HCT116 (cell line): ENCODE results near the gene TRPM6. TPM values are rescaled to one million over a fixed set of nuclear protein-coding genes. Genes with fewer than 3 reads are reported as not detected.
A peak's percentile ranks its signal among the peaks of the same experiment; 100 is the strongest.

Experiments
- ATAC-seq: fragments of 200-7000 bp; cut with Tn5 transposase; 2 replicates; pipeline ENCODE4 v1.9.1; 2020; ENCODE audit warnings: mild to moderate bottlenecking, moderate library complexity
- BruUV-seq: library from RNA; stranded (reverse); fragments of 400-500 nt; replicated peaks from 2 replicates; lab custom pipeline; 2021; lab: Mats Ljungman, UMichigan
- CTCF ChIA-PET: fragments of 300-600 bp; sonication (Branson Sonifier 250); formaldehyde crosslinking; loops from one replicate; lab custom pipeline; 2021; ENCODE audit warnings: antibody characterized with exemption; lab: Charles Lee
- POLR2A ChIA-PET: fragments of 300-600, 350-600 bp; sonication (Branson Sonifier 250); formaldehyde crosslinking; loops from one replicate; lab custom pipeline; 2021; ENCODE audit warnings: antibody characterized with exemption; lab: Charles Lee
- RAD21 ChIA-PET, 2 experiments: fragments of 300-600 bp; sonication (Branson Sonifier 250); formaldehyde crosslinking; loops; one replicate each; lab custom pipeline; 2023; ENCODE audit warnings: low total read pairs in 2 of 2; ENCODE audit not compliant: uncharacterized antibody in 2 of 2, unreplicated experiment in 2 of 2, low non-redundant PET in 1 of 2; lab: Charles Lee
- DNase-seq: peaks from one replicate; pipeline ENCODE4 v3.0.0-alpha.2; 2010; ENCODE audit warnings: low read depth, low spot score
- H2AFZ ChIP-seq: fragments of 200-600 bp; shearing (Covaris generic), sonication (generic); 2 replicates; pipeline ENCODE4 v1.6.1; 2017; ENCODE audit warnings: low read depth, mixed run types, mixed read lengths, antibody characterized with exemption, low read length; ENCODE audit not compliant: poor library complexity, severe bottlenecking
- H3K27ac ChIP-seq: 2 replicates; pipeline ENCODE4 v1.5.1; 2012; ENCODE audit warnings: low read depth, low read length
- H3K27me3 ChIP-seq: fragments of 200-600 bp; sonication (generic); 2 replicates; pipeline ENCODE4 v1.6.1; 2016; ENCODE audit warnings: mixed run types, low read length, mixed read lengths; ENCODE audit not compliant: insufficient read depth
- H3K36me3 ChIP-seq, 2 experiments: fragments of 200-500 bp in 1 of 2; fragments of 200-600 bp in 1 of 2; sonication (Bioruptor generic) in 1 of 2; sonication (generic) in 1 of 2; 2 replicates each; pipeline versions ENCODE4 v1.5.1 to v1.6.1; 2014 to 2016; ENCODE audit warnings: low read length in 2 of 2, inconsistent platforms in 1 of 2, mixed read lengths in 1 of 2, mixed run types in 1 of 2; ENCODE audit not compliant: insufficient read depth in 2 of 2, control insufficient read depth in 1 of 2
- H3K4me1 ChIP-seq, 2 experiments: fragments of 200-600 bp in 1 of 2; sonication (generic) in 1 of 2; 2 replicates each; pipeline versions ENCODE4 v1.5.1 to v1.6.1; 2012 to 2017; ENCODE audit warnings: low read length in 2 of 2, inconsistent platforms in 1 of 2, mild to moderate bottlenecking in 1 of 2, mixed read lengths in 1 of 2, mixed run types in 1 of 2, moderate library complexity in 1 of 2; ENCODE audit not compliant: insufficient read depth in 2 of 2, control insufficient read depth in 1 of 2
- H3K4me2 ChIP-seq: fragments of 200-600 bp; sonication (generic); 2 replicates; pipeline ENCODE4 v1.6.1; 2017; ENCODE audit warnings: mixed run types, low read length, mixed read lengths
- H3K4me3 ChIP-seq, 2 experiments: fragments of 200-600 bp in 1 of 2; sonication (generic) in 1 of 2; replicated peaks in 1 of 2; 2 replicates each; pipeline ENCODE4 v1.5.1; 2011 to 2016; ENCODE audit warnings: low read length in 2 of 2, control low read depth in 1 of 2, low read depth in 1 of 2, mild to moderate bottlenecking in 1 of 2, mixed read lengths in 1 of 2, mixed run types in 1 of 2
- H3K79me2 ChIP-seq: fragments of 200-600 bp; sonication (generic); 2 replicates; pipeline ENCODE4 v1.6.1; 2017; ENCODE audit warnings: mild to moderate bottlenecking, mixed run types, low read length, moderate library complexity, mixed read lengths; ENCODE audit not compliant: insufficient read depth
- H3K9ac ChIP-seq: fragments of 200-600 bp; sonication (generic); 2 replicates; pipeline ENCODE4 v1.6.1; 2016; ENCODE audit warnings: low read length, mixed read lengths
- H3K9me2 ChIP-seq: fragments of 200-600 bp; sonication (generic), shearing (Covaris generic); 2 replicates; pipeline ENCODE4 v1.6.1; 2017; ENCODE audit warnings: mixed run types, mild to moderate bottlenecking, moderate library complexity; ENCODE audit not compliant: insufficient read depth
- H3K9me3 ChIP-seq, 2 experiments: fragments of 200-500 bp in 1 of 2; fragments of 200-600 bp in 1 of 2; sonication (Bioruptor generic) in 1 of 2; sonication (generic) in 1 of 2; 2 replicates each; pipeline ENCODE4 v1.6.1; 2014 to 2017; ENCODE audit warnings: low read length in 2 of 2, mixed read lengths in 2 of 2, inconsistent platforms in 1 of 2, low read depth in 1 of 2, mild to moderate bottlenecking in 1 of 2, mixed run types in 1 of 2, moderate library complexity in 1 of 2; ENCODE audit not compliant: control insufficient read depth in 1 of 2, insufficient read depth in 1 of 2
- H4K20me1 ChIP-seq: fragments of 200-600 bp; sonication (generic), shearing (Covaris generic); 2 replicates; pipeline ENCODE4 v1.6.1; 2017; ENCODE audit warnings: mixed run types, mild to moderate bottlenecking, moderate library complexity; ENCODE audit not compliant: insufficient read depth
- ATF3 ChIP-seq: IDR thresholded peaks from 2 replicates; pipeline ENCODE4 v1.6.1; 2012
- CBX3 ChIP-seq: IDR thresholded peaks from 2 replicates; pipeline ENCODE4 v1.6.1; 2012; ENCODE audit warnings: low read depth
- CEBPB ChIP-seq: IDR thresholded peaks from 2 replicates; pipeline ENCODE4 v1.6.1; 2012; ENCODE audit warnings: low read depth
- EGR1 ChIP-seq: IDR thresholded peaks from 2 replicates; pipeline ENCODE4 v1.6.1; 2012; ENCODE audit warnings: low read depth
- ELF1 ChIP-seq: IDR thresholded peaks from 2 replicates; pipeline ENCODE4 v1.6.1; 2012; ENCODE audit warnings: low read depth, borderline replicate concordance
- EZH2 ChIP-seq: fragments of 200-600 bp; sonication (generic); IDR thresholded peaks from 2 replicates; pipeline ENCODE4 v1.6.1; 2017; ENCODE audit warnings: antibody characterized with exemption, mixed run types
- EZH2phosphoT487 ChIP-seq: fragments of 200-600 bp; IDR thresholded peaks from 2 replicates; pipeline ENCODE4 v1.6.1; 2018; ENCODE audit warnings: antibody characterized with exemption, borderline replicate concordance
- JUND ChIP-seq: IDR thresholded peaks from 2 replicates; pipeline ENCODE4 v1.6.1; 2012
- POLR2AphosphoS5 ChIP-seq: IDR thresholded peaks from 2 replicates; pipeline ENCODE4 v1.6.1; 2011; ENCODE audit warnings: mild to moderate bottlenecking, low read depth, low read length, moderate library complexity
- RAD21 ChIP-seq: IDR thresholded peaks from 2 replicates; pipeline ENCODE4 v1.6.1; 2012; ENCODE audit warnings: low read depth, mild to moderate bottlenecking
- REST ChIP-seq: IDR thresholded peaks from 2 replicates; pipeline ENCODE4 v1.6.1; 2012; ENCODE audit warnings: low read depth
- SIN3A ChIP-seq: IDR thresholded peaks from 2 replicates; pipeline ENCODE4 v1.6.1; 2012; ENCODE audit warnings: low read depth
- SRF ChIP-seq: IDR thresholded peaks from 2 replicates; pipeline ENCODE4 v1.6.1; 2012; ENCODE audit warnings: low read depth
- TCF7L2 ChIP-seq: IDR thresholded peaks from 2 replicates; pipeline ENCODE4 v1.7.0; 2011; ENCODE audit warnings: borderline replicate concordance, inconsistent platforms; ENCODE audit not compliant: insufficient read depth, insufficient read length; ENCODE audit errors: extremely low read depth
- YY1 ChIP-seq: IDR thresholded peaks from 2 replicates; pipeline ENCODE4 v1.6.1; 2011; ENCODE audit warnings: low read length, low read depth, moderate library complexity, mild to moderate bottlenecking; ENCODE audit not compliant: insufficient replicate concordance; ENCODE audit errors: extremely low read depth
- ZBTB33 ChIP-seq: IDR thresholded peaks from 2 replicates; pipeline ENCODE4 v1.6.1; 2011; ENCODE audit warnings: mild to moderate bottlenecking, low read length, moderate library complexity; ENCODE audit not compliant: insufficient replicate concordance; ENCODE audit errors: extremely low read depth
- ZFX ChIP-seq: fragments of 450-650 bp; IDR thresholded peaks from 2 replicates; pipeline ENCODE4 v1.6.1; 2017
- ZNF274 ChIP-seq: fragments of 200-500 bp; sonication (Bioruptor generic); IDR thresholded peaks from 2 replicates; pipeline ENCODE4 v1.6.1; 2014; ENCODE audit warnings: mild to moderate bottlenecking, low read depth, low read length, inconsistent platforms
- intact Hi-C: fragments of 100-400 bp; cut with micrococcal nuclease; formaldehyde crosslinking; loops from 2 replicates; pipeline ENCODE4 v1.10.0; 2022
- total RNA-seq: library from RNA; stranded (reverse); gene quantifications from one replicate; pipeline ENCODE4 v1.2.1, GENCODE V29; 2021; ENCODE audit not compliant: unreplicated experiment
- TF ChIP-seq, protein P1 (sequence below), 3 experiments: fragments of 200-600 bp in 1 of 3; sonication (generic) in 1 of 3; IDR thresholded peaks in 2 of 3; conservative IDR thresholded peaks in 1 of 3; 2 replicates each; pipeline ENCODE4 v1.5.1; 2012 to 2017; ENCODE audit warnings: low read depth in 2 of 3, low read length in 2 of 3, antibody characterized with exemption in 1 of 3, borderline replicate concordance in 1 of 3, control low read depth in 1 of 3, mild to moderate bottlenecking in 1 of 3, mixed read lengths in 1 of 3, mixed run types in 1 of 3, moderate library complexity in 1 of 3; ENCODE audit not compliant: insufficient read depth in 1 of 3

The TRPM6 gene
- total RNA-seq, 1 experiment from 2014 or later = 0.44 TPM

- ChIA-PET RAD21 (no interaction called here), CTCF (no interaction called here), POLR2A (no interaction called here)
- DNase-seq = no peak
- Histone ChIP-seq H4K20me1 (no peaks in the 10 kb centered on the region), H3K27ac (no peak overlapping the region), H3K4me1 (no peaks in the 10 kb centered on the region), H3K9ac (no peak overlapping the region), H3K79me2 (no peaks in the 10 kb centered on the region), H3K27me3 (no peaks in the 10 kb centered on the region), H3K9me2 (no peaks in the 10 kb centered on the region), H3K9me3 (no peaks in the 10 kb centered on the region), H3K4me3 (no peak overlapping the region), H3K4me2 (no peak overlapping the region), H3K36me3 (no peaks in the 10 kb centered on the region), H2AFZ (peak overlapping the region; percentile 26)
- ATAC-seq = no peak
- intact Hi-C loops = no loop called here
- no peak for TF ChIP-seq ATF3
- TF ChIP-seq EZH2phosphoT487 = no peak
- TF ChIP-seq EGR1 = no peak
- TF ChIP-seq SIN3A = no peak
- TF ChIP-seq EZH2 = no peak
- TF ChIP-seq RAD21 = no peak
- TF ChIP-seq JUND = no peak
- TF ChIP-seq ELF1 = no peak
- TF ChIP-seq TCF7L2 = no peak
- TF ChIP-seq CEBPB = no peak
- no peak for TF ChIP-seq SRF
- TF ChIP-seq ZFX = no peak
- TF ChIP-seq, protein P1, sequence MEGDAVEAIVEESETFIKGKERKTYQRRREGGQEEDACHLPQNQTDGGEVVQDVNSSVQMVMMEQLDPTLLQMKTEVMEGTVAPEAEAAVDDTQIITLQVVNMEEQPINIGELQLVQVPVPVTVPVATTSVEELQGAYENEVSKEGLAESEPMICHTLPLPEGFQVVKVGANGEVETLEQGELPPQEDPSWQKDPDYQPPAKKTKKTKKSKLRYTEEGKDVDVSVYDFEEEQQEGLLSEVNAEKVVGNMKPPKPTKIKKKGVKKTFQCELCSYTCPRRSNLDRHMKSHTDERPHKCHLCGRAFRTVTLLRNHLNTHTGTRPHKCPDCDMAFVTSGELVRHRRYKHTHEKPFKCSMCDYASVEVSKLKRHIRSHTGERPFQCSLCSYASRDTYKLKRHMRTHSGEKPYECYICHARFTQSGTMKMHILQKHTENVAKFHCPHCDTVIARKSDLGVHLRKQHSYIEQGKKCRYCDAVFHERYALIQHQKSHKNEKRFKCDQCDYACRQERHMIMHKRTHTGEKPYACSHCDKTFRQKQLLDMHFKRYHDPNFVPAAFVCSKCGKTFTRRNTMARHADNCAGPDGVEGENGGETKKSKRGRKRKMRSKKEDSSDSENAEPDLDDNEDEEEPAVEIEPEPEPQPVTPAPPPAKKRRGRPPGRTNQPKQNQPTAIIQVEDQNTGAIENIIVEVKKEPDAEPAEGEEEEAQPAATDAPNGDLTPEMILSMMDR (IDR thresholded peaks at IDR 0.05 in 2 of 3, conservative IDR thresholded peaks at IDR 0.05 in 1 of 3; ENCODE audit: borderline replicate concordance in 1 of 3, insufficient read depth in 1 of 3, low read depth in 2 of 3, low read length in 2 of 3) = no peak
- no peak for TF ChIP-seq ZBTB33
- TF ChIP-seq YY1 = no peak
- no peak for TF ChIP-seq REST
- no peak for TF ChIP-seq CBX3
- TF ChIP-seq ZNF274 = no peak
- TF ChIP-seq POLR2AphosphoS5 = no peak
- BruUV-seq = no TSS peak
Observed at GRCh38 chr9:74908665-74909064, 20.9 kb upstream of the TRPM6 start.
